Right ventricle myocardium superior (tissue), 1 donor: ENCODE results near the gene C1QTNF9B. TPM values are rescaled to one million over a fixed set of nuclear protein-coding genes. Genes with fewer than 3 reads are reported as not detected.

ENCODE experiments used
- total RNA-seq: library from RNA; stranded (reverse); fragmentation: NEBNext Ultra II Directional; extraction: Animal tissue kit (Norgen Biotek cat#: 25700); gene quantifications from one replicate; pipeline ENCODE4 v1.2.1, GENCODE V29; 2021
- donor health status: DM: no; HTN: yes; CAD: no; lungs with severe emphysema.

Gene C1QTNF9B
- total RNA-seq, 1 donor from 2014 or later, result 1.9 TPM

Other genes with a start within 250 kb of the C1QTNF9B start
- 45.1 TPM for gene MIPEP, start 8.1 kb downstream of the C1QTNF9B start, total RNA-seq